Fibroblast of pulmonary artery (primary cell): Measurements from ENCODE around the gene INIP.
A peak's percentile ranks its signal among the peaks of the same experiment; 100 is the strongest.
"Not testable (repeated sequence)": the region's sequence is repeated elsewhere in the genome, so short reads cannot be mapped to it uniquely, and the experiment has no call there.

Experiments
- DNase-seq: peaks from one replicate; pipeline ENCODE4 v3.0.0-alpha.2; 2010; ENCODE audit warnings: low read depth
- H3K4me3 ChIP-seq: replicated peaks from 2 replicates; pipeline ENCODE4 v1.5.1; 2011; ENCODE audit warnings: low read depth, mild to moderate bottlenecking, control low read depth, low read length, moderate library complexity
- CTCF ChIP-seq: IDR thresholded peaks from 2 replicates; pipeline ENCODE4 v1.5.1; 2011; ENCODE audit warnings: mild to moderate bottlenecking, control low read depth, low read length, inconsistent platforms; ENCODE audit errors: missing control alignments

Gene INIP

GRCh38 chr9:112680731-112681402 lies 37.0 kb downstream of the INIP start:
- TF ChIP-seq CTCF, result no peak

GRCh38 chr9:112677040-112677439 lies 40.9 kb downstream of the INIP start:
- H3K4me3 ChIP-seq, result no peak overlapping the region
- TF ChIP-seq CTCF, result no peak
- no peak for DNase-seq

More at GRCh38 chr9:112680731-112681402, 37.0 kb downstream of the INIP start:
- no peak for DNase-seq
- no peak overlapping the region for H3K4me3 ChIP-seq

GRCh38 chr9:112673221-112673620 lies 44.7 kb downstream of the INIP start:
- H3K4me3 ChIP-seq, DNase-seq: not testable (repeated sequence)

- no peak for DNase-seq
- no peak for TF ChIP-seq CTCF
- no peak overlapping the region for H3K4me3 ChIP-seq
Measured at GRCh38 chr9:112670991-112671625, 46.8 kb downstream of the INIP start.

- TF ChIP-seq CTCF, result no peak
- H3K4me3 ChIP-seq, result no peak overlapping the region
- no peak for DNase-seq
Measured at GRCh38 chr9:112669326-112669725, 48.6 kb downstream of the INIP start.

- peak; percentile 27 for TF ChIP-seq CTCF
- peak; percentile 41 for DNase-seq
- H3K4me3 ChIP-seq, result no peak overlapping the region
Measured at GRCh38 chr9:112665347-112665746, 52.6 kb downstream of the INIP start.

- DNase-seq, result no peak
- no peak for TF ChIP-seq CTCF
Measured at GRCh38 chr9:112664531-112664930, 53.4 kb downstream of the INIP start.

More at GRCh38 chr9:112664531-112664930, 53.4 kb downstream of the INIP start:
- no peak overlapping the region for H3K4me3 ChIP-seq
